Calu3 (cell line): ENCODE results near the gene TSNAX. TPM values are rescaled to one million over a fixed set of nuclear protein-coding genes. Genes with fewer than 3 reads are reported as not detected.

ENCODE experiments used
- BruUV-seq: library from RNA; stranded (reverse); fragments of 400-500 nt; replicated peaks from 2 replicates; lab custom pipeline; 2021; lab: Mats Ljungman, UMichigan
- CTCF ChIA-PET: fragments of 300-600 bp; sonication (Branson Sonifier 250); formaldehyde crosslinking; loops from one replicate; lab custom pipeline; 2022; ENCODE audit warnings: antibody characterized with exemption; lab: Charles Lee
- DNase-seq: peaks from one replicate; pipeline ENCODE4 v3.0.0; 2022
- H3K27ac Mint-ChIP-seq: one replicate; pipeline ENCODE4 v1.8.0; 2022; ENCODE audit warnings: mixed read lengths; ENCODE audit not compliant: unreplicated experiment
- H3K27me3 Mint-ChIP-seq: one replicate; pipeline ENCODE4 v1.8.0; 2022; ENCODE audit warnings: mixed read lengths; ENCODE audit not compliant: unreplicated experiment
- H3K36me3 Mint-ChIP-seq: one replicate; pipeline ENCODE4 v1.8.0; 2022; ENCODE audit warnings: mild to moderate bottlenecking, moderate library complexity, mixed read lengths; ENCODE audit not compliant: insufficient read depth, unreplicated experiment
- H3K4me1 Mint-ChIP-seq: one replicate; pipeline ENCODE4 v1.8.0; 2022; ENCODE audit warnings: mild to moderate bottlenecking, low read depth, mixed read lengths; ENCODE audit not compliant: unreplicated experiment
- H3K4me3 Mint-ChIP-seq: one replicate; pipeline ENCODE4 v1.8.0; 2022; ENCODE audit warnings: mild to moderate bottlenecking, low read depth, moderate library complexity, mixed read lengths; ENCODE audit not compliant: unreplicated experiment
- H3K9me3 Mint-ChIP-seq: one replicate; pipeline ENCODE4 v1.8.0; 2022; ENCODE audit warnings: low read depth, mixed read lengths; ENCODE audit not compliant: unreplicated experiment
- intact Hi-C: fragments of 100-400 bp; cut with micrococcal nuclease; formaldehyde crosslinking; loops from one replicate; pipeline ENCODE4 v1.10.0; 2022; ENCODE audit not compliant: unreplicated experiment
- total RNA-seq: library from RNA; stranded (reverse); gene quantifications from 2 replicates; pipeline ENCODE4 v1.2.3, GENCODE V29; 2022
- TF ChIP-seq, protein P1 (sequence below): fragments of 200-600 bp; IDR thresholded peaks from one replicate; pipeline ENCODE4 v1.8.0; 2022; ENCODE audit warnings: antibody characterized with exemption; ENCODE audit not compliant: unreplicated experiment

TSNAX gene
- total RNA-seq, 1 experiment from 2014 or later, result 55.5 TPM

DNA sequence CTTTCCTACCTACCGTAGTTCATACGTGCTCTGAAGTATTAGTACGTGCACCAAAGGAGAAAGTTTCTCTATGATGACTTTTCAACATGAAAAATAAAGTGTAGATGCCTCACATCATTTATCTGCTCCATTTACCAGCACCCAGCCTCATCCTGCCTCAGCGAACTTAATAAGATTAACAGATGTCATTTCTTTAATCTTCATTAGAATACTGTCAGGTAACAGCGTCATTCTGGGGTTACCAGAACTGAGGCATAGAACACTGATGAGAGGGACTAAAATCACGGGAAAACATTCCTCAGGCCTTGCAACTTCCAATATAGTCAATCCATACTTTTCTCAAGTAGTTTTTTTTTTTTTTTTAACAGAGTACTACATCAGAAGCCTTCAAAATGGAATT lies 54.9 kb downstream of the TSNAX start:
- Mint-ChIP-seq H3K27me3 (no peaks in the 10 kb centered on the region), H3K27ac (no peak overlapping the region), H3K36me3 (no peaks in the 10 kb centered on the region), H3K4me1 (no peaks in the 10 kb centered on the region), H3K9me3 (peaks cover 2% of the 10 kb centered on the region), H3K4me3 (no peak overlapping the region)
- CTCF ChIA-PET, result no interaction called here
- TF ChIP-seq, protein P1, sequence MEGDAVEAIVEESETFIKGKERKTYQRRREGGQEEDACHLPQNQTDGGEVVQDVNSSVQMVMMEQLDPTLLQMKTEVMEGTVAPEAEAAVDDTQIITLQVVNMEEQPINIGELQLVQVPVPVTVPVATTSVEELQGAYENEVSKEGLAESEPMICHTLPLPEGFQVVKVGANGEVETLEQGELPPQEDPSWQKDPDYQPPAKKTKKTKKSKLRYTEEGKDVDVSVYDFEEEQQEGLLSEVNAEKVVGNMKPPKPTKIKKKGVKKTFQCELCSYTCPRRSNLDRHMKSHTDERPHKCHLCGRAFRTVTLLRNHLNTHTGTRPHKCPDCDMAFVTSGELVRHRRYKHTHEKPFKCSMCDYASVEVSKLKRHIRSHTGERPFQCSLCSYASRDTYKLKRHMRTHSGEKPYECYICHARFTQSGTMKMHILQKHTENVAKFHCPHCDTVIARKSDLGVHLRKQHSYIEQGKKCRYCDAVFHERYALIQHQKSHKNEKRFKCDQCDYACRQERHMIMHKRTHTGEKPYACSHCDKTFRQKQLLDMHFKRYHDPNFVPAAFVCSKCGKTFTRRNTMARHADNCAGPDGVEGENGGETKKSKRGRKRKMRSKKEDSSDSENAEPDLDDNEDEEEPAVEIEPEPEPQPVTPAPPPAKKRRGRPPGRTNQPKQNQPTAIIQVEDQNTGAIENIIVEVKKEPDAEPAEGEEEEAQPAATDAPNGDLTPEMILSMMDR, result no peak
- no peak for DNase-seq
- intact Hi-C loops, result no loop called here
- BruUV-seq, result no TSS peak

- DNase-seq, result peak; percentile 18
- TF ChIP-seq, protein P1, result peak; percentile 17
- no peaks in the 10 kb centered on the region for H3K4me1 Mint-ChIP-seq
- no peak overlapping the region for H3K27ac Mint-ChIP-seq
- H3K36me3 Mint-ChIP-seq, result no peaks in the 10 kb centered on the region
- no TSS peak for BruUV-seq
- no peaks in the 10 kb centered on the region for H3K9me3 Mint-ChIP-seq
- CTCF ChIA-PET, result interaction anchor here (0.8 kb wide), 1 partner anchor 227 kb away, joined by 3 read pairs; no protein-coding TSS in a partner anchor
- H3K4me3 Mint-ChIP-seq, result no peak overlapping the region
- intact Hi-C loops, result loop anchor here (1.0 kb wide), 1 partner anchor 226 kb away; no protein-coding TSS in a partner anchor
- no peaks in the 10 kb centered on the region for H3K27me3 Mint-ChIP-seq
Measured at GRCh38 chr1:231584117-231584516, 55.6 kb downstream of the TSNAX start.

GRCh38 chr1:231584921-231585320 lies 56.5 kb downstream of the TSNAX start:
- Mint-ChIP-seq H3K36me3 (no peaks in the 10 kb centered on the region), H3K27ac (no peak overlapping the region), H3K4me1 (no peaks in the 10 kb centered on the region), H3K27me3 (no peaks in the 10 kb centered on the region), H3K4me3 (no peak overlapping the region), H3K9me3 (no peaks in the 10 kb centered on the region)
- intact Hi-C loops, result loop anchor here (1.0 kb wide), 1 partner anchor 227 kb away; no protein-coding TSS in a partner anchor
- BruUV-seq, result no TSS peak
- CTCF ChIA-PET, result no interaction called here
- TF ChIP-seq, protein P1, result no peak
- DNase-seq, result no peak

DNA sequence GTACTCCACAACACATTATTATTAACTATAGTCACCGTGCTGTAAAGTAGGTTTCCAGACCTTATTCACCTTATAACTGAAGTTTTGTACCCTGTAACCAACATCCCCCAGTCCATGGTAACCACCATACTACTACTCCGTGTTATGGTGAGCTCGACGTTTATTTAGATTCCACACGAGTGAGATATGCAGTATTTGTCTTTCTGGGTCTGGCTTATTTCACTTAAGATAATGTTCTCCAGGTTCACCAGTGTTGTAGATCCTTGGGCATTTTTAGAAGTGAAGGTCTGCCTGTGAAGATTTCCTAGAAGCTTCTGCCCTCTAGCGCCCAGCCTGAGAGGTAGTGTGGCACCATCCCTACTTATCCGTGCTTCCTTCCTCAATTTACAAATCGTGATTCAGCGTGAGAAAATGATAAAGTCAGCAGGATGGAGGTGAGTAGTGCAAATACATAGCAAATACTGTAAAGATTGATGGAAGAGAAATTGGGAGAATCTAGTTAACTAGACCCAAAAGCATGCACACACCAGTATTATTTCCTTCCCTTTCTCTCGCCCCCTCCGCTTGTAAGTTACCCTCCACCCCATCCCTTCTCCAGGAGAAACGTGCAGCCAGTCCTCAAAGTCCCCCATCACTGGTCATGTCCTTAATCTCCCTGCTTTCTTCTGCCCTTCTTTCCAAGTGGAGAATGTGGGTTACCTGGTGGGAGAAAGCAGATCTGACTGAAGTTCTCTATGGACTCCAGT lies 62.2 kb downstream of the TSNAX start:
- Mint-ChIP-seq H3K36me3 (no peaks in the 10 kb centered on the region), H3K4me3 (no peak overlapping the region), H3K27me3 (no peaks in the 10 kb centered on the region), H3K27ac (no peak overlapping the region), H3K4me1 (no peaks in the 10 kb centered on the region), H3K9me3 (no peaks in the 10 kb centered on the region)
- intact Hi-C loops, result loop anchor here (1.0 to 5.0 kb wide), 3 partner anchors 173 to 356 kb away; no protein-coding TSS in a partner anchor
- BruUV-seq, result no TSS peak
- TF ChIP-seq, protein P1, result peak; percentile 77
- peak; percentile 68 for DNase-seq
- CTCF ChIA-PET, result no interaction called here
